Measurements from ENCODE around the gene GDI1.
A peak's percentile ranks its signal among the peaks of the same experiment; 100 is the strongest.
"Not testable (repeated sequence)": the region's sequence is repeated elsewhere in the genome, so short reads cannot be mapped to it uniquely, and the experiment has no call there.

GDI1 gene

GRCh38 chrX:154436983-154437752 lies at the start of gene GDI1:
TSS of gene GDI1 (plus strand) at chrX:154437154. CDS start at chrX:154437255, 101 bp downstream.
- ATAC-seq = peak; percentile 61
- TF ChIP-seq BACH2 (CRISPR knock-in tag; IDR thresholded peaks at IDR 0.05; ENCODE audit: borderline replicate concordance) (no peak), TCF4 (CRISPR knock-in tag; IDR thresholded peaks at IDR 0.05; ENCODE audit: borderline replicate concordance) (no peak), ISL1 (CRISPR knock-in tag; IDR thresholded peaks at IDR 0.05) (no peak), SNAI2 (CRISPR knock-in tag; IDR thresholded peaks at IDR 0.05) (no peak), PATZ1 (CRISPR knock-in tag; IDR thresholded peaks at IDR 0.05; ENCODE audit: borderline replicate concordance) (no peak), ZNF8 (CRISPR knock-in tag; IDR thresholded peaks at IDR 0.05) (no peak), ZNF70 (CRISPR knock-in tag; IDR thresholded peaks at IDR 0.05) (no peak), OSR1 (CRISPR knock-in tag; IDR thresholded peaks at IDR 0.05) (no peak), CREB5 (CRISPR knock-in tag; IDR thresholded peaks at IDR 0.05; ENCODE audit: low read depth) (no peak), ZFP30 (CRISPR knock-in tag; IDR thresholded peaks at IDR 0.05) (no peak), POU6F1 (CRISPR knock-in tag; IDR thresholded peaks at IDR 0.05; ENCODE audit: borderline replicate concordance, low read depth) (no peak), RARB (CRISPR knock-in tag; IDR thresholded peaks at IDR 0.05) (no peak), ZC3H10 (CRISPR knock-in tag; IDR thresholded peaks at IDR 0.05) (no peak), ZNF565 (CRISPR knock-in tag; conservative IDR thresholded peaks at IDR 0.05; ENCODE audit: low read depth) (no peak), GLIS3 (CRISPR knock-in tag; IDR thresholded peaks at IDR 0.05) (no peak), CSDC2 (CRISPR knock-in tag; IDR thresholded peaks at IDR 0.05) (no peak)
- TF ChIP-seq, protein P1, sequence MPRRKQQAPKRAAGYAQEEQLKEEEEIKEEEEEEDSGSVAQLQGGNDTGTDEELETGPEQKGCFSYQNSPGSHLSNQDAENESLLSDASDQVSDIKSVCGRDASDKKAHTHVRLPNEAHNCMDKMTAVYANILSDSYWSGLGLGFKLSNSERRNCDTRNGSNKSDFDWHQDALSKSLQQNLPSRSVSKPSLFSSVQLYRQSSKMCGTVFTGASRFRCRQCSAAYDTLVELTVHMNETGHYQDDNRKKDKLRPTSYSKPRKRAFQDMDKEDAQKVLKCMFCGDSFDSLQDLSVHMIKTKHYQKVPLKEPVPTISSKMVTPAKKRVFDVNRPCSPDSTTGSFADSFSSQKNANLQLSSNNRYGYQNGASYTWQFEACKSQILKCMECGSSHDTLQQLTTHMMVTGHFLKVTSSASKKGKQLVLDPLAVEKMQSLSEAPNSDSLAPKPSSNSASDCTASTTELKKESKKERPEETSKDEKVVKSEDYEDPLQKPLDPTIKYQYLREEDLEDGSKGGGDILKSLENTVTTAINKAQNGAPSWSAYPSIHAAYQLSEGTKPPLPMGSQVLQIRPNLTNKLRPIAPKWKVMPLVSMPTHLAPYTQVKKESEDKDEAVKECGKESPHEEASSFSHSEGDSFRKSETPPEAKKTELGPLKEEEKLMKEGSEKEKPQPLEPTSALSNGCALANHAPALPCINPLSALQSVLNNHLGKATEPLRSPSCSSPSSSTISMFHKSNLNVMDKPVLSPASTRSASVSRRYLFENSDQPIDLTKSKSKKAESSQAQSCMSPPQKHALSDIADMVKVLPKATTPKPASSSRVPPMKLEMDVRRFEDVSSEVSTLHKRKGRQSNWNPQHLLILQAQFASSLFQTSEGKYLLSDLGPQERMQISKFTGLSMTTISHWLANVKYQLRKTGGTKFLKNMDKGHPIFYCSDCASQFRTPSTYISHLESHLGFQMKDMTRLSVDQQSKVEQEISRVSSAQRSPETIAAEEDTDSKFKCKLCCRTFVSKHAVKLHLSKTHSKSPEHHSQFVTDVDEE (CRISPR knock-in tag; IDR thresholded peaks at IDR 0.05) = no peak

GRCh38 chrX:154388094-154388493 lies 48.9 kb upstream of the GDI1 start:
- ATAC-seq = peak; percentile 52

- peak; percentile 2 for ATAC-seq
Measured at GRCh38 chrX:154388649-154389048, 48.3 kb upstream of the GDI1 start.

- peak; percentile 77 for ATAC-seq
Measured at GRCh38 chrX:154389812-154390747, 46.9 kb upstream of the GDI1 start.

DNA sequence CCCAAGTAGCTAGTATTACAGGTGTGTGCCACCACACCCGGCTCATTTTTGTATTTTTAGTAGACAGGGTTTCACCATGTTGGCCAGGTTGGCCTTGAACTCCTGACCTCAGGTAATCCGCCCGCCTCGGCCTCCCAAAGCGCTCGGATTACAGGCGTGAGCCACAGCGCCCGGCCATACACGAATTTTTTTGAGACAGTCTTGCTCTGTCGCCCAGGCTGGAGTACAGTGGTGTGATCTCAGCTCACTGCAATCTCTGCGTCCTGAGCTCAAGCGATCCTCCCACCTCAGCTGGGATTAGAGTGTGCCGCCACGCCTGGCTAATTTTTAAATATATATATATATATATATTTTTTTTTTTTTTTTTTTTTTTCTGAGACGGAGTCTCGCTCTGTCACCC lies 40.6 kb upstream of the GDI1 start:
- ATAC-seq = not testable (repeated sequence)

All from SK-N-SH treated with all-trans-retinoic acid at 6 μM for 48 hours (cell line).